ACHN (cell line): ENCODE measurements around the gene DOCK9.

Source experiments
- DNase-seq: peaks from one replicate; pipeline ENCODE4 v3.0.0-alpha.2; 2015
- in situ Hi-C: cut with HindIII; loops from 2 replicates; pipeline ENCODE4 v1.10.0; 2017; ENCODE audit warnings: low sequenced_read_pairs, low pct_ligation_motif_present, low pct_unique_long_range_greater_than_20kb

Gene DOCK9

DNA sequence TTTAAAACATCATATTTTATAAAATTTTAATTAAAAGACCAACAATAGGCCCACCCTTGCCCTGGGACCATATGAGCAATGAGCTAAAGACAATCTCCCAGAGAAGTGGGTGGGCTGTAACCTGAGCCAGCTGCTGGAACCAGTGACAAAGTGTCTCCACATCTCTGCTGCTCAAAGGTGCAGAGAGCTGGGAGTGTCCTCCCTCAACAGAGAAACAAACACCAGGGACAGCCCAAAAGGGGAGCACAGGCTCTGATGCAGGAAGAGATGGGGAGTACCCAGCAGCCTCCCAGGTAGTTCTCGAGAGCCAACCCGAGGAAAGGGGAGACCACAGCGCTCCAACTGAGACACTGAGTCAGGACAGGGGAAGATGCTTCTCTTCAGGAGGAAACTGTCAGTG, 39.1 kb downstream of the DOCK9 start:
- DNase-seq = no peak
- in situ Hi-C loops = no loop called here

DNA sequence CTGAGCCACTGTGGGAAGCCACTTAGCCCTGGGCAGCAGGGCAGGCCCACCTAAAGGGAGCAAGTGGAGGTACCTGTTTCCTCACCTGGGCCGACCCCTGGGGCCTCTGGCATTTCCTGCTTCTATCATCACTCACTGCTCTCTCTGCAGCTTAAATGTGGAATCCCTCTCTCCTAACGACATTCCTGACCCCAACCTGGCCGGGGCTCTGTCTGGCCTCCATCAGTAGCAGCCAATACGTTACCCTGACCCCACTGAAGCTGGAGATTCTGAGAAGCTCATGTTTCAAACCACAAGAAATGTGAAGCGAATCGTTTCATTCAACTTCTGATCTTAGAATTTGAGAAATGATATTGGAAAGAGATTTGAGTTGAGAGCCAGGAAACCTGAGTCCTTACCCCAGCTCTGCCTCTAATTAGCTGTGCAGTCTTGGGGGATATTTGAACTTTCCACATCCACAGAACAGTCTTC, 39.9 kb downstream of the DOCK9 start:
- in situ Hi-C loops = no loop called here
- no peak for DNase-seq

DNA sequence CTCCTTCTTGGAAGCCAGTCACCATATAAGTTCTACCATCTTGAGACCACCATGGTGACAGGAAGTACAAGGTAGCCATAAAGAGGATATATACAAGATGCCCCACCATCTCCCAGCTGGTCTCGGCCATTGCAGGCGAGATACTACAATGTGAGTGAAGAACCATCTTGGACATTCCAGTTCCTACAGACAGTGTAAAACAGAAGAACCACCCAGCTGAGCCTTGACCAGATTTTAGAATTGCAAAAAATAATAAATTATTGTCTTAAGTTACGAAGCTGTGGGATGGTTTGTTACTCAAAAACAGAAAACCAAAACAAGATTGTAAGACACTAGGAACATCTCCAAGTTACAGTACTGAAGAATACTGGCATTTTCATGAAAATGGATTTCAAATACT, 43.6 kb downstream of the DOCK9 start:
- in situ Hi-C loops = no loop called here
- no peak for DNase-seq

DNA sequence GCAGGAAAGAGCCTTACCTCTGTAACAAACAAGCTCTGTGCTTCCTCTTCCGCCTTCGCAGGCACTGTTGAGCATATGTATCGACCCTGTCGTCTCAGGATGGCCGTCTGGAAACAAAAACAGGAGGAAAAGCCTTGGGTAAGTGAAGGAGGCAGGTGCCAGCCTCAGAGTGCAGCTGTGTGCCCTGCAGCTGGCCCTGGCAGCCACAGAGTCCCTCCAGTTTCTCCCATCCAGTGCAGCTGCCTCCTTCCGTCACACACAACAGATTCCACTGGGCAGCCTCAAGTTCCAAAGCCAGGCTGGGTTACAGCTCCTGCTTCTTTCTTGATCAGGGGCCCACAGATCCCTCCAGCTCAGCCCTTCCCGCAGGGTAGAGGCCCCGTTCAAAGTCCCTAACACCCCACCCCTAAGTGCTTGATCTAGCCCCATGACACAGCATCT, 47.7 kb downstream of the DOCK9 start:
- no peak for DNase-seq
- in situ Hi-C loops = no loop called here

DNA sequence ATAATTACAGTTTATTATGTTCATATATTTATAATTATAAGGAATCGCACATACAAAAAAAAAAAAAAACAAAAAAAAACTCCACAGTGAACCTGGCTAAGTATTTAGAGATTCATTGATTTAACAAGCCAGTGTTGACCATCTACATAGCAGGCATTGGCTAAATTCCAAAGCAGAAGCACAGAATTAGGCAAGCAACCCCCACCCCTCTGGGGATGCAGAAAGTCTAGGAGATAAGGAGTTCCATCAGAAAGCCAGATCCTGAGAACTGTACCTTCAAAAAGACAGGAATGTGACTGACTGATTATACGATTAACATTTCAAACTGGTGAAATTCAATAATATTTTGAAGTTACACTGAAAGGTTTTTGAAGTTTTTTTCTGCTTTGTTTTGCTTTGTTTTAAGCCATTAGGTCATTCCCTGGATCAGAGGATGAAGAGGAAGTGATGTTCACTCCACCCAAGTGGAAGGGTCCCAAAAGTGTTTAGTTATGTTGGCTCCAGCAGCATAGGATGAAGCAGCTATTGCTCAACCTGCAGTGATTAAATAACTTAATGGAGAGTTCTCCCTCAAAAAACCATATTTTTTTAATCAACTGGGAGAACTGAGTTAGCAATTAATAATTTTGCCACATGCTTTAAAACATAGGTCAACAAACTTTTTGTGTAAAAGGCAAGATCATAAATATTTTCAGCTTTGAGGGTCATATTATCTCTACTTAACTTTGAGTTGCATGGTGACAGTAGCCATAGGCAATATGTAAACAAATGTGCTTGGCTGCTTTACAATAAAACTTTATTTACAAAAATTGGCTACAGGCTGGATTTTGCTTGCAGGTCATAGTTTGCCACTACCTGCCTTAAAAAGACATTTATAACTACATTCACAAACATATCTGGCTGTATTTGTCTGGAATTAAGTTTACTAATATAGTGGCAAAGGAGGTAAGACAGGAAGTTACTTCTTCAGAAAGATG, 49.6 kb downstream of the DOCK9 start:
- in situ Hi-C loops = no loop called here
- no peak for DNase-seq

DNA sequence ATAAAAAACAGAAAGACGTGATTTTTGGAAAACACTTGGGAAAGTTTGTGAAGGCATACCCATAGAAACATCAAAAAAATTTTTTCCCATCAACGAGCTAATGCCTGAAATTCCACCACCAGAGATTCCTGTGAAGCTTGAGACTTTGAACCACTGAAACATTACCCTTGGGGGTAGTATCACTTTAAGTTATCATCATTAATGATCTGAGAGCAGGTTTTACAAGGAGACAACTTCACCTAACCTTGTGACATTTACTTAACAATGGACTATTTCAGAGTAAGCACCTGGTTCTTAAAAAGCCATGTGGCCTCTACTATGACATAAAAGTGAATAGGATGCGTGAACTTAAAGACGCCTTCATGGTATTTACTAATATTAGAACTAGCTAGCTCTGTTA, 51.9 kb downstream of the DOCK9 start:
- in situ Hi-C loops = no loop called here
- no peak for DNase-seq

DNA sequence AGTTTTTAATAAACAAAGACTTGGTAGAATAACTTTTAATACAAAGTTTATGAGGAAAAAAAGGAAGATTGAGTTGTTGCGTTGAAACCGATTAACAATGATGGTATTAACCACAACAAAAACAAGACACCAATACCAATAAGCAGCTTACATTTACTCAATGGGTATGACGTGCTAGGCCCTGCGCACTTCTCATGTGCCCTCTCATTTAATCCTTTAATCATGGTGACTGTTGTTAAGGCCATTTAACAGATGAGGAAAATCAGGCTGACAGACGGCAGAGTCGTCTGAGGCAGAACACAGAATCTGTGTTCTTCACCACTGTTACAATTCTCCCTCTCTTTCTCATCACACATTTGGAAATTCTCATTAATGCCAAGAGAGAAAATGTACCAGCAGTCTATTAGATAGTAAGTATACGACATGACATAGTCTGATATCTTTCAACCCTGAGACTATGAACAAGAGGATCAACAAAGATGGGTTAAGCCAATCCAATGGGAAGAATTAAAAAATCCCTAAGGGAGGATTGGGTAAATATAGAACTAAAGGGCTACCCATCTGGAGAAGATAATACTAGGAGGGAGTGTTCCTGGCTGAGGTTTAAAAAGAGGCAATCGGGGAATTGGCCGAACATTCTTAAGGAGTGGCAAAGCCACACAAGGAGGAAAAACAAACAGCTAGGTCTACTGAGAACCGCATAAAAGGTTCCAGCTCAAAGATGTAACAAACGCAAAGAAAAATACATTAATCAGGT, 54.0 kb downstream of the DOCK9 start:
- DNase-seq = no peak
- in situ Hi-C loops = no loop called here

DNA sequence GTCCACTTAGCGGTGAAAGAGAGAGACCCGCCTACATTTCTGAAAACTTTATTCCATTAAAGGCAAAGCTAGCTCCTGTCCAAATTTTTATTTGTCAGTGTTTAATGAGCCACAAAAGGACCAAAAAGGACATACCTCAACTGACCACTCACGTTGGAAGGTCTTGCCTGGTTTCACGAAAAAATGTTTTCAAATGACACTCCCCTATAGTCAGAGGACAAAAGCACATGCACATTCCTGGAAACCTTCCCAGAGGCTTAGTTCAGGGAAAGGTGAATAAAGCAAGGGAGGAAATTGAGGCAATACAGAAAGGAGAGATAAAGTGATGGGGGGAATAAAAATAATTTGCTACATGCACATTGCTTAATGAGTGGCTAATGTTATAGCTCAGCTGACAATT, 55.6 kb downstream of the DOCK9 start:
- DNase-seq = no peak
- in situ Hi-C loops = no loop called here

DNA sequence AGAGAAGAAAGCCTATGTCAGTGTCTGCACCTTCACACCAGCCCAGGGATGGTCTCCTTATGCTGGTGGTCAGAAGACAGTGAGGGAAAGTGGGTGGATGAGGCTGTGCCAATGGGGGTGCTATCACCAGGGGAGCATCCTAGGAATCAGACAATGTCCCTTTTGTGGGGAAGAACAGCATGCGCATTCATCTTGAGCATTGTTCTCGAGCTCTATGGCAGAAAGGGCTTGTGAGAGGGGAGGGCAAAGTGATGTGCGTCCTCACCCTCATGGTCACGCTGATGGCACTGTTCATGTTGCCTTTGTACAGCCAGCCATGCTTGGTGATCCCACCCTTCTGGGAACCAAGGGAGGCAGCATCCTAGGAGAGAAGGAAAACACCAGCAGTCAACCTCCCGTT, 56.1 kb downstream of the DOCK9 start:
- no peak for DNase-seq
- in situ Hi-C loops = no loop called here

DNA sequence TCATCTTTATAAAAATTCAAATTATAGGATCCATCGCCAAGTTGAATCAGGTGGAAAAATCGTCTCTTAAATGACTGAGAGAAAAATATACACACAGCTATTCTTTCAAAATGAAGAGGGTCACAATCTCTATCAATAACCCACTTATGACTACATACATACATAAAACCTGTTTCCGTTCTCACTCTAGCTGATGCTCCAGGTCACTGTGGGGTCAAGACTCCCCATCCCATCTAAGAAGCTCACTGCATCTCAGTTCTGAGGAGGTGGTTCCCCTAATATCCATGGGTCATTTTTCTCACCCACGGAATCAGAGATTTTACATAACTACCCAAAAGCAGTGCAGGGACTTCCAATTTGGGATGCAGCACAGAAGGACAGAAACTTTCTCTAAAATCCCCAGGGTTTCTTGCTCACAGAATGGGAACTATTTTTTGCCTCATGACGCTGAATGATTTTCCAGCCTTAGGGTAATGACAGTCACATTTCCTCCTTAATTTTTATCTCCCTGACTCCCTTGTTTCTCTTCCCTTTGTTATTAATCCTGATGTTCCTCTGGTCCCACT, 56.8 kb downstream of the DOCK9 start:
- no peak for DNase-seq
- in situ Hi-C loops = no loop called here

DNA sequence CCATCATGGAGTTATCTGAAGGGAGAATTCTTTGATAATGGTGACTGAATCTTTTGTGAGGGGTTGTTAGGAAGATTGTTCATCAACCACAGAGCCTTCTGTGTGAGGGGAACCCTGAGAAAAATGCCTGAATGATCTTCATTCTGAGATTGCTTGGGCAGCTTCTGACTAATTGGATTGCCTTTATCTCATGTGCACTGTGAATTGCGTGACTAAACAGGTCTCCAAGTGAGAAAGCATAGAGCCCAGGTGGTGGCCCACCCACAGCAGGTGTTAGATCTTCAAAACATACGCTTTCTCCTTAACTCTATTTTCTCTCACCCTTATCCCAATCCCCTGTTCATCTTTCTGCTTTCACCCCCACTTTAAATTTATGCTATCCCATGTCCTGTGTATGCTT, 58.3 kb downstream of the DOCK9 start:
- in situ Hi-C loops = no loop called here
- no peak for DNase-seq

DNA sequence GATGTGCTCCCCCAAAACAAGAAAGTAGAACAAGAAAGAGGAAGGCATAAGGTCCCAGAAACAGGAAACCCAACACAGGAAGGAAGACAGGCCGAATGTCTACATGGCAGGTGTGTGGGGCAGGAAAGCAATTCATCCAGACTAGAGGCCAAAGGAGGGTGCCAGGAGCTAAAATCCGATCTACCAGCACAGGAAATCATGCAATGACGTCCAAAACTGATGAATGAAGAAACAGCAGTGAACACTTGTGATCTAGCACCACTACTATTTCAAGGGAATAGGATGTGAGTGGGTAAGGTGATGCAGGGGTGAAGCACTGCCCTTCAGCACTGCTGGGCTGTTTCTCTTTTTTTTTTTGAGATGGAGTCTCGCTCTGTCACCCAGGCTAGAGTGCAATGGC, 59.1 kb downstream of the DOCK9 start:
- in situ Hi-C loops = no loop called here
- DNase-seq = no peak

DNA sequence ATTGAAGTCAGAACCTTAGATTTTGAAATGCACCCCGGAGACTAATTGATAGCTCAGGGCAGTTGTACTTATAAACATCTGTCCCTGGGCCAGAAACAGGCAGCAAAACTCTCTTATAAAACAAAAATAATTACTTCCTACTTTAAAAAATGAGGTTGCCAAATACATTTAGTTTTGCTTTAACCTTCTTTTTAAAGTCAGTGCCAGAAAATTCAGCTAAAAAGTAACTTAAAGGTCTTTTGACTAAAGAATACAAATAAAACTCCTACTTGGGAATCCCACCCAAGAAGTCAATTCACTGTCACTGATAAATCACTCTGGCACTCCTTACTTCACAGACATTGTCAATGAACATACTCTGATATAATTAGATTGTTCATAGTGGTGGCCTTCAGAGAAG, 60.7 kb downstream of the DOCK9 start:
- DNase-seq = no peak
- in situ Hi-C loops = no loop called here

DNA sequence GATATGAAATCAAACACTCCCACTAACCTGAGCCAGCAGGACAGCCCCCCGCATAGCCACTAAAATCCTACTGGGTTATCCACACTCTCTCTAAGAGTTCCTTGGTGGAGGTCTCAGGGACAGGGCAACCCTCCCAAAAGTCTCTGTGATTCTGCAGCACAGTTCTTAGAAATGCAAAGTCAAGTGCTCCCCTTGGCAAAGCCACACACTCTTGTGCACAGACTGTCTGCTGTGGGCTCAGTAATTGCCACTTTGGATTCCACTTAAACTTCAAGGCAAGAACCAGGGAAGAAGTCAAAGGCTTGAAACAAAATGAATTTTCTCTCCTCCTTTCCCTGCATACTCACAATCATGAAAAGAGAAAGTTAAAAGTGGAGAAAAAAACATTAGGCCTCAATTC, 61.5 kb downstream of the DOCK9 start:
- in situ Hi-C loops = no loop called here
- no peak for DNase-seq

DNA sequence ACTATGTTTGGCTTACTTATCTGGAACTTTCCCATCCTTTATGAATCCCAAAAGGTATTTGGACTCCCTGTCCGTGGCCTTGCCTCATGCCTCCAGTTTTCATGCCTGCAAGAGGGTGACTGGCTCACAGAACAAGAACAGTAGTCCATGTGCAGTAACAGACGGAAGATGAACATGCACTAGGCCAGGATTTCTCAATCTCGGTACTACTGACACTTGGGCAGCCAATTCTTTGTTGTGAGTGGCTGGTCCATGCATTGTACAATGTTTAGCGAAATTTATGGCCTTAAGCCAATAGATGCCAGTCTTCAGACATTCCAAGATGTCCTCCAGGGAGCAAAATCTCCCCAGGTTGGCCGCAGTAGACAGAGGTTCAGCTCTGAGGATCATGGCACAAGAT, 61.9 kb downstream of the DOCK9 start:
- in situ Hi-C loops = no loop called here
- no peak for DNase-seq

DNA sequence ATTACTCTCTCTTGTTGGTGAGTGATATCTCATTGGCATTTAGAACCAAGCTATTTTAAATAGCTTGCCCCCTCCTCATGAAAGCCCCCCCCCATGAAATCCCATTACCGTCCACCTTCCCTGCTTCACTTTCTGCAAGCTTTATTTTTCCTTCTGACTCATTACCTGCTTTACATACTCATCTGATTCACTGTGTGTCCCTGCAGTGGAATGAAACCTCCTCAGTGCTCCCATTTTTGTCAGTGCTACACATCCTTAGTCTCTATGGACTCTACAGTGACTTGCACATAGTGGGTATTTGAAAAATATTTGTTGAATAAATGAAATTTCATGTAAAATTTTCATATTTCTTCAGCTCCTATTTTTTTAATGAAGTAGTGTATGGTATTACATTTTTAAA, 62.3 kb downstream of the DOCK9 start:
- in situ Hi-C loops = no loop called here
- DNase-seq = no peak

DNA sequence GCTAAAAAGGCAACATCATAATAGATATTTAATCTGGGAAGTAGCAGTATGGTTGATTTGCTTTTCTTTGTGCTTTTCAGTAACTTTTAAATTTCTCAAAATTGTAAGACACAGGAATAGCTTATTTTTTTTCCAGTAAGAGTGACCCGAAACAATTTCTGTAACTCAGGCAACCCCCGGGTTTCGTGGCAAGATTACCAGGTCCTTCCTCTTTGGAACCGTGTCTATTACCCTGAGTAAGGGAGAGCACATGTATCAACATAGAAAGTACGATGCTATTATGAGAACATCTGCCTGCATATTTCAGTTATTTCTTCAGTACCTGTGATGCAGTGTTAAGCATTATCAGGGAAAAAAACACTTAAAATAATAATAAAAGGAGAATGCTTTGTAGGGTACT, 64.1 kb downstream of the DOCK9 start:
- DNase-seq = no peak
- in situ Hi-C loops = no loop called here

DNA sequence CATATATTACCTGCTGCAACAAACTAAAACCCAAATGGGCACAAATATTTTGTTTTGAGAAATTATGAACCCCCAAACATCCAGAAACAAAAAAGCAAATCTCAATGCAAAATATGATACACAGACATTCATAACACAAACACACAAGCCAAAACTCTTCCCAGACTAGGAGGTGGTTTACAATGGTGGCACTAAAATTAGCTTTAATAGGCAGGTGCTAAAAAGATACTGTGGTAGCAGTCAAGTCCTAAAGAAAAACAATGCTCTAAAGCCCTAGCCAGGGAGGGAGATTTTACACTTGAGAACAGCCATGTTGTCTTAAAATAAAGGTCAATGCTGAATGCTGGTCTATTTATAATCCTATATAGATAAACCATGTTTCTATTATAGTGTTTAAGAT, 65.0 kb downstream of the DOCK9 start:
- in situ Hi-C loops = no loop called here
- DNase-seq = no peak

DNA sequence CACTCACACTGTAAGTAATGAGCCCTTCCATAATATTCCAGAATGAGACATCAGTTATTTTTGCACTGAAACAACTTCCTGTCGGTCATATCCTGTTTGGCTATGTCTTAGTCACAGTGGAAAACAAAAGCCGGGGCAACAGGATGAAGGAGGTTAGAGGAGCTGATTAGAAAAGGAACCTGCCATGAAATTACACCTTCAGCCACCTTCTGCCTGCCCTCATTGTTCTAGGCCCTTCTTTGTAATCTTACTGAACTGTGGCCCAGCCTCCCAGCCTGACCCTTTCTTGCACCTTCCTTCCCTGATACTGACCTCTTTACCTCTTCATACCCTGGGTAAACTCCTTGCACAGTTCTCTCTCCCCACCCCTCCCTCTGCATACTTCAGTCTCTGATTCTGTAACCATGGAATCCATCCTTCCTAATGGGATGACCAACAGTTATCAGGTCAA, 67.3 kb downstream of the DOCK9 start:
- in situ Hi-C loops = no loop called here
- DNase-seq = peak; percentile 32
